NCI-H2227 treated with DMSO at 0.1 percent for 48 hours (cell line): ENCODE results near the gene ANO4.
"Not testable (repeated sequence)": the region's sequence is repeated elsewhere in the genome, so short reads cannot be mapped to it uniquely, and the experiment has no call there.

Experiments
- DNase-seq: peaks from one replicate; lab custom pipeline; 2025; lab: John Stamatoyannopoulos, UW

The ANO4 gene

DNA sequence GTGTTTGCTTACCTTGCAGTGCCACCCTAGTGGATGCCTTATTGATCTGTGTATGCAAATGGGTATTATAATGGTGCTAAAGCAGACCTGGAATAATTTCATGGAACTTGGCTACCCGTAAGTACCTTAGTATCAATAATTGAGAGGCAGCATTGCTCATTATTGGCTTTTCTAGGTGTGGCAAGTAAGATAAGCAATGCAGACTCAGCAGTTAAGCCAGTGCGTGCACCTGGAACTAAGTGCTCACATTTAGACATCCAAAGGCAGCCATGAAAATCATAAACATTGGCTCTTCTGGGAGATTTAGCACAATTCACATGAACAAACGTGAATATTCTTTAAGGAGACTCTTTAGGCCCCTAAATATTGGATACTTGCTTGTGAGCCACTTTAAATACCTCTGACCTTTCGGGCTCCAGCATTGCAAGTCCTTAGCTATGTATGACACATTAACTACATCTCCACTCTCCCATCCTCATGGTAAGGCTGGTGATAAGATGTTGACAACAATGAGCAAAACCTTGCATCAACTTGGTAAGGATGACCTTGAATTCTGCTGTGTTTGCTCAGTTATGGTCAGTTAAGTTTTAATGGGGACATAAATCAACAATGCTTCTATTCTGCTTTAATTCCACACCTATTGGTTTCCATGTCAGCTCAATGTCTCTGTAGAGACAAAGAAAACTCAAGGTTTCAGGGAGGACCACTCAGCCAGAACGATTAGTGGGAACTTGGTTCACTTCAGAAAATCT lies 303.4 kb downstream of the ANO4 start:
- DNase-seq, result no peak

DNA sequence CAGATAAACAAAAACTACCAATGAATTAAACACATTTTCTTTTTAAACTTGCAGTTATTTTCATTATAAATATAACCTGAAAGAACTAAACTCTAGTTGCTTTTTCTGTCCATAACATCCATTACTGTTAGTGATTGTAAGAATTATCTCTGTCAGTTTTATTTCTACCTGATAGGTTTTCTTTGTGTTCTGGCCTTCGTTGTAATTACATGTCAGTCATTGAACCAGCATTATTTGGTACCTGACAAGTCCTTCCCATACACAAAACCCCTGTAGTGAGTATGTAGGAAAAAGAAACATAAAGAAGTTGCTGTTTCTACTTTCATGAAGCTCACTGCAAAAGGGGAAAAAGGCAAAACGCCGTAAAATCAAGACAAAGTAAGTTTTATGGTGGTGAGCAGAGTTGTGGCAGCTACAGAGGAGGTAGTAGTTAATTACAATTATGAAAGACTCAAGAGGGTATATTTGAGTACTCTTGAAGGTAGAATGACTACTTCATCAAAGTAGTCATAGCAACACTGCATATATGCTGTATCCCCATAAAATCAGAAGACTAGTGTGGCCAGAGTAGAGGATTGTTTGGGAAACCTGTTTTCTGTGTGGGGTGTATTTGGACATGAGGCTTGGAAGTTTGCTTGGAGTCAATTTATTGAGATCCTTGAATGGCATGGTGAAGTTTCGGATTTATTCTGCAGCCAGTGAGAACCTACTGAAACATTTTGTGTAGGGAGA lies 312.6 kb downstream of the ANO4 start:
- DNase-seq, result no peak

DNA sequence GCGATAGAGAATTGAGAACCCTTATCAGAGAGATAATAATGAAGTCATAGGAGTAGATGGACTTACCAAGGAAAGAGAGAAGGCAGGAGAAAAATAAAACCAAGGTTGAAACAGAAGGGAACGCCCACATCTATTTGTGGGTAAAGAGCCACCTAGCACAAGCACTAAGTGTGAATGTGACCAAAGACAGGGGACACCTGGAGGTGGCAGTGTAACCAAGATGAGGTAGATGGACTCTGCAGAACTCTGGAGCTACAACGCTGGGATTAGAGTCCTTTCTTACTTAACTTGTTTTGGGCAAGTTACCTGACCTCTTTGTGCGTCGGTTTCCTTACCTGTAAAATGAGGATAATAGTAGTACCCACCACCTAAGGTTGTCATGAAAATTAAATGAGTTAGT lies 313.6 kb downstream of the ANO4 start:
- no peak for DNase-seq

DNA sequence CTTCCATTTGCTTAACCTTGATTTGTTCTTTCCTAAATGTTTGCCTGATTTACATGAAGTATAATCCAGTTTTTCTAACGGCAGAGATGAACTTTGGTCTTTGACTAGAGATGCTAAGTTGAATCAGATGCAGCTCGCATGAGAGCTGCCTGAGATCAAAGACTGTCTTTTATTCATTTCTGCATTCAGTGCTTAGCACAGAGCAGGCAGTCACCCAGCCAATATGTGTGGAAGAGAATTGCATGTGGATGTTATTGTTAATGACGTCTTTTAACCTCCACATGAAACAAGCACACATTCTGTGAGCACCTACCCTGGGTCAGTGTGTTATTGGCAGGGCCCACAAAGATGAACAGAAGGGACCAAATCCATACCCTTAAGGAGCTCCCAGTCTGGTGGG lies 316.3 kb downstream of the ANO4 start:
- no peak for DNase-seq

DNA sequence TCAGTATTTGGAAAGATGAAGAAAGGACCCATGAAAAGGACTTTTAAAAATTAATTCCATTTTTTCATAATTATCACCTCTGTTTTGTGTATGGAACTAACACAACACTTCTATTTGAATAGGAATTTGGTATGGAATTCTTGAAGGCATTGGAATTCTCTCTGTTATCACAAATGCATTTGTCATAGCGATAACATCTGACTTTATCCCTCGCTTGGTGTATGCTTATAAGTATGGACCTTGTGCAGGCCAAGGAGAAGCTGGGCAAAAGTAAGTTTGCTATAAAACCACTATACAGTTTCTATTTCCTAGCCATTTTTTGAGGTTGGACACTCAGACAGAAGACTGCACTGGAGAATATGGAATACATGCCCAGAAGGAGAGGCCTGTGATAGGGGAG lies 316.9 kb downstream of the ANO4 start:
- DNase-seq, result no peak

DNA sequence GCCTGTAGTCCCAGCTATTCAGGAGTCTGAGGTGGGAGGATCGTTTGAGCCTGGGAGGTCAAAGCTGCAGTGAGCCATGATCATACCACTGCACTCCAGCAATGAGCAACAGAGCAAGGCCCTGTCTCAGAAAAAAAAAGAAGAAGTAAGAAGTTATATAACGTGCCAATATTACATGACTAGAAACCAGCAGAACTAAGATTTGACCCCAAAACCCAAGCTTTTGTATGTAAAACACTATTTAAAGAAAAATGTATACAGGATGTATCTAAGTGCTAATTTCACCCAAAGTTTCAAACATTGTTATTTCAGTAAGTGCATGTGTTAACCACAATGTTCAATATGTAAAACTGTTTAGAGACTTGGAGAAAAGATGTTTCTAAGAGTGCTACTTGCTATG lies 320.8 kb downstream of the ANO4 start:
- DNase-seq, result no peak

DNA sequence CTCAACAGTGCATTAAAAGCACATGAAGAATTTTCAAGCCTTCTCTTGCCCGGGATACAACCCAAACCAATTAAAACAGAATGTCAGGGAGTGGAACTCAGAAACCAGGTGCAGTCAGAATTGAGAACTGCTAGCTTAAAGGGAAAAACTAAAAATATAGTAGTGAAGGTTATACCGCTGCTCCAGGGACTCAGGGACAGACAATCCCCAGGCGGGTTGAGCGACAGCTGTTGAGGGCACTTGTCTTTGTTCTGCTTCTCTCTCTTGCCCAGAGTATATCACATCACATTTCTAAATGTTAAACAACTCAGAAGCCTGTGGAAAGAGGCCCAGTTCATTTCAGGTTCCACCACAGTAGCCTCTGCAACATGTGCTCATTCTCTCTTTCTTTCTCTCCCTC lies 322.3 kb downstream of the ANO4 start:
- no peak for DNase-seq

DNA sequence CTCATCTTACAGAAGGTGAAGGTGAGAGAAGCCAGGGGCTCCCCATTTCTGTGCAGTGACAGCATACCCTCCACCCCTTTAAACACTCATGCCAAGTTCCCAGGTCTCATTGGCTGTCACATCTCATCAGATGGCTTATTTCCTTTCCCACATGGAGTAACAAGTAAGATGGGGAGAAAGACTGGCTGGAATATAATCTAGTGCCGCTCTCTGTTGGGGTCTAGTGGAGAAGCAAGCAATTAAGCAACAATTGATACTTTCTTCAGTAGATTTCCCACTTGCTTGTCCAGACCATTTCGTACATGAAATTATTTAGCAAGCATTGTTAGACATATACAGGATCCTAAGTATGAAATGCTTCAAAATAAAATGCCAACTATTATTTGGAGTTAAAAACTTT lies 323.3 kb downstream of the ANO4 start:
- DNase-seq, result no peak

DNA sequence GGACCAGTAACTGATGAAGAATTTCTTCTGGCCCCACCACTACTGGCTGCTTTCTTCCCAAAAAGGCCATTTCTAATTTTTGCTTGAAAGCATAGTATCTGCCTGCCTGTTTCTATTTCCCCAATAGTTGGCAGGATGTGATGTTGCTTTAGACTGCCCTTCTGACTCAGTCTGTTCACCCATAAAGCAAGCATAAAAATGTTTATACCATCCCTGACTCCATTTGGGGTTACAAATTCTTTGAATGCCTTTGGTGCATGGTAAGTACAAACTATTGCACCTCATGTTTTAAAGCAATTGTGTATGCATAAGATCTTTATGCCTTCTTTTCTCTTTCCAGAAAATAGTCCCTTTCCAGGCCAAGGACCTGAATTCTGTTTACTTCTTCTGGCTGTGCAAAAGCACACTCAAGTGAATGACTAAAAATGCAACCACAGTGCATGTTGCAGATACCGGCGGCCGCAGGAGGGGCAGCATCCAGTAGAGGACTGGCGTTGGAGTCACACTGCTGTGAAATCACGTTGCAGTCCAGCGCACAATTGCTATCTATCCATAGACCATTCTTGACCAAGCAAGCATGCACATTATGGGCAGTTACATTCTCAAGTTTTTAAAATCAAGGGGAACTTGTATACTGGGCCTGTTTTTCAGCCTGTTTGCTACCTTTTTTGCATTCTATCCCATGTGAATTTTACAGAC lies 333.1 kb downstream of the ANO4 start:
- DNase-seq, result no peak

DNA sequence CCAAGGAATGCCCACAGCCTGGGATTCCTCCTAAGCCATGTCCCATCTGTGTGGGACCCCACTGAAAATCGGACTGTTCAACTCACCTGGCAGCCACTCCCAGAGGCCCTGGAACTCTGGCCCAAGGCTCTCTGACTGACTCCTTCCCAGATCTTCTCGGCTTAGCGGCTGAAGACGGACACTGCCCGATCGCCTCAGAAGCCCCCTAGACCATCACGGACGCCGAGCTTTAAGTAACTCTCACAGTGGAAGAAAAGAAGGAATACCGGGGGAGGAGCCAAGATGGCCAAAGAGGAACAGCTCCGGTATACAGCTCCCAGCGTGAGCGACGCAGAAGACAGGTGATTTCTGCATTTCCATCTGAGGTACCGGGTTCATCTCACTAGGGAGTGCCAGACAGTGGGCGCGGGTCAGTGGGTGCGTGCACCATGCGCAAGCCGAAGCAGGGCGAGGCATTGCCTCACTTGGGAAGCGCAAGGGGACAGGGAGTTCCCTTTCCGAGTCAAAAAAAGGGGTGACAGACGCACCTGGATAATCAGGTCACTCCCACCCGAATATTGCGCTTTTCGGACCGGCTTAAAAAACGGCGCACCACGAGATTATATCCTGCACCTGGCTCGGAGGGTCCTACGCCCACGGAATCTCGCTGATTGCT lies 351.3 kb downstream of the ANO4 start:
- not testable (repeated sequence) for DNase-seq

DNA sequence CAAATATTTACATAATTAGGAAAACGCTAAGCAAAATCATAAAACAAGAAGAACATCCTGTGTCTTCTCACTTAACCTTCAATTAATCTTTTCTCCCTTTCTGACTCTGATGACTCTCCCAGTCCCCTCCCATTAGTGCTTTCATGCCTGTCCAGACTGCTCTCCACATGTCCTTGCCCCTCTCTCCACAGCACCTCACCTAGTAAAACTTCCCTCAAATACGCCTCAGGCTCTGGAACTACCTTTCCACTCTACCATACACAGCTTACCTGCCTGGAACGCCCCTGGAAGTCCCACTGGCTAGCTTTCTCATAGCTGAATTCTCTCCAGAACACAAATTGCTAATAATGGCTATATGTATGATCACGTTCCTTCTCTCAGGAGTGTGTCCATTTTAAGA lies 370.7 kb downstream of the ANO4 start:
- no peak for DNase-seq

DNA sequence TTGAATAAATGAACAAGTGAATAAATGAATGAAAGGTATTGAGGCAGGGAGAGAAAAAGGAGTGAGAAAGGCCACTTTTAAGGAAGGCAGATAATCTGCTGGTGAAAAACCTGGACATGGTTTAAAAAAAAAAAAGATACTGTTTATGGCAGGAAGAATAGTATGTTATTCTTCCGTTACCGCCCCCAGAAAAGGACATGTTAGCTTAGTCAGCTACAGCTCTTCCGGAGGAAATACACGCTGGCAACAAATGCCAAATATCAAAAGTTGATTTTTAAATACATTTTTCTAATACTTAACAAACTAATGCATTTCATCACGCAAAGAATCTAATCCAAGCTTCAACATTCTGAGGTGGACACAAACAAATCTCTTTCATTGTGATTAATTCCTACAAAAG lies 372.3 kb downstream of the ANO4 start:
- no peak for DNase-seq

DNA sequence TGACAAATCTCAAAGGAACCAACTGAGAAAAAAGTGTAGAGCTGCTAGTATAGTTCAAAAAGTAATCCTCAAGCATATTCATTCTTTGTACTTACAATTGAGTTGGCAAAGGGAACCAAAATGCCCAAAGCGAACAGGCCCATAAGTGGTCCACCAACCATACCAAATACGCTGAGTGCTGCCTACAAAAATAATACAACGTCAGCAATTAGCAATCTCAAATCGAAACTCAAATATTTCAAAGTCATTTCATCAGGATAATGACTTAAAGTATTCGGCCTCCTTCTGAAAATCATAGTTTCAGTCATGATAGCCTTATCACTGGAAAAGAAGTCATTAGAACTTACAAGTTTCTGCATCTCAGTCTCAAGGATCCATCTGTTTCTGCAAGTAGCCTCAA lies 373.4 kb downstream of the ANO4 start:
- DNase-seq, result no peak

DNA sequence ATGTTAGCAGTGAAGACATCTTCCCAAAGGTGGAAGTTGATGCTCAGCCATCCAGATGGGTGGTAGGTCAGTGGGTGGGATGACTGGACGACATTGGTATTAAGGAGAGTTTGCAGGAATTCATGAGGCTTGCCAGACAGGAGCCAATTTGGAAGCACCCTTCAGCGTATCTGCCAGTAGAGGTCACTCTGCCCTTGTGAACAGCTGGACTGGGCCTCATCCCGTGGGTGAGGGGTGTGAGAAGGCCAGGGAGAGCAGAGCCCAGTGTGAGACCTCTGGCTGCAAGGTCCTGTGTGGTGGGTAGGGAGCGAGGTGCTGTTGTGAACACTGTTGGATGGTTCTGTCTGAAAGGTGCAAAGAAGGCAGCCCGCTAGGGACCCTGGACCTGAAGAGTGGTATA lies 377.7 kb downstream of the ANO4 start:
- no peak for DNase-seq

DNA sequence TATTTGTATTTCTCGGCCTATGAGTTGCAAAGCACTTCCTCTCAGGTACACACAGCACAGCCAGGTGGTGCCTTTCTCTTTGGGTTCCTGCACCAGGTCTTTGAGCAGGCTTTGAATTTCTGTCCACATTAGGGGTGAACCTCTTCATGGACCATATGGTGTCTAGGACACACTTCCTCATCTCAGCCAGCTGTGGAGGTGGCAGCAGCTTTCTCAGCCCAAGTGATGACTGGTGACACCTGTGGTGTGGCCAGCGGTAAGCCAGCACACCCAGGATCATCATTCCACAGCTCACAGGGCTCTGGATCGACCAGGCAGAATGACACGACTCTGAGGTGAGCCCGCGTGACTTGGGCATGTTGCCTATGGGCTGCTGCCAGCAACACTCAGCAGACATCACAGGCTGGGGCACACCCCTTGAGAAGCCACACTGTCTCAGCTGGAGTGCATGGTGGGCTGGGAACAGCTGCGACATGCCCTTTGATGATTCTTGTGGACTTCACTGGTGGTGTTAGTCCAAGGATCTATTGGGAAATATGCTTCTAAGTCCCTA lies 378.7 kb downstream of the ANO4 start:
- DNase-seq, result no peak

DNA sequence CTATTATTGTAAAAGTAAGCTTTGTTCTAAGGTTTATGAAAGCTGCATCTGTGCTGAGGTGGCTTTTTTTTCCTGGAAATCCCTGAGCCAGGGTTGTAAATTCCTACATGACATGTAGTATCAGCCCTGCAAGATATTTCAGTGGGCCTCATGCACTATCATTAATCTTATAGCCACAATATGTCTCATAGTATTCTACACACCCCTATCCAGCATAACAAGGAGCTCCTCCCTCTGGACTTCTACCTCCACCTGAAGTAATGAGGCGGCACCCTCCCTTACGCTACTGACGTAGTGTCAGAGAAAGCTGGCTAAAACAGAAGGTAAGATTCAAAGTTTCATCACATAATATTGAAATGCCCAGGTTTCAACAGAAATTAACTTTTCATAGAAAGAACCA lies 380.0 kb downstream of the ANO4 start:
- no peak for DNase-seq
